HG02678 (cell line): ENCODE measurements around the gene SLAMF1.
"Not testable (repeated sequence)": the region's sequence is repeated elsewhere in the genome, so short reads cannot be mapped to it uniquely, and the experiment has no call there.

Source experiments
- ATAC-seq: cut with Tn5 transposase; IDR thresholded peaks from one replicate; pipeline ENCODE4 v1.9.1; 2021; ENCODE audit warnings: mild to moderate bottlenecking, moderate library complexity; ENCODE audit not compliant: unreplicated experiment

Gene SLAMF1, protein sequence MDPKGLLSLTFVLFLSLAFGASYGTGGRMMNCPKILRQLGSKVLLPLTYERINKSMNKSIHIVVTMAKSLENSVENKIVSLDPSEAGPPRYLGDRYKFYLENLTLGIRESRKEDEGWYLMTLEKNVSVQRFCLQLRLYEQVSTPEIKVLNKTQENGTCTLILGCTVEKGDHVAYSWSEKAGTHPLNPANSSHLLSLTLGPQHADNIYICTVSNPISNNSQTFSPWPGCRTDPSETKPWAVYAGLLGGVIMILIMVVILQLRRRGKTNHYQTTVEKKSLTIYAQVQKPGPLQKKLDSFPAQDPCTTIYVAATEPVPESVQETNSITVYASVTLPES

DNA sequence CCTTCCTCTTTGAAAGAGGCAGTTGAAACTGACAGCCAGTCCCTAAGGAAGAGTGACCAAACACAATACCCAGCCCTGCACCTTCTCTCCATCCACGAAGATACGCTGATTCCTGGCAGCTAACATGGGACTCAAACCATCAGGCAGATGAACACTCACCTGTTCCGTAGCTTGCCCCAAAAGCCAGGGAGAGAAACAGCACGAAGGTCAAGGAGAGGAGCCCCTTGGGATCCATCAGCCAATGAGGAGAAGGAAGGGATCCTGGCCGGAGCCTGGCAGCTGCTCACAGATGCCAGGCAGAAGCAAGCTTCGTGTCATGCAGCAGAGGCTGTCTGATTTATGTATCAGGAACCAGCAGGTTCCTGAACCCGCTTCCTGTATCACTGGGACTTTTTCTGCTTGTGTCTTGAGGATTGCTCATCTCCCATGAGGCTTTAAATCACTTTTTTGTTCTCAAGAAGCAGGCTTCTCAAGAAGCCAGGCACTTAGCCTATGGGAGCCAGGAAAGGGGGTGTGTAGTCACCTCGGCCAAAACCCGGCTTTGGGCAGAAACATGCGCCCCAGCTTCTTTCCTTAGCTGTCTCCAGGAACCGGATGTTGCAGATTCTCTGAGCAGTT lies at the start of gene SLAMF1:
TSS of gene SLAMF1 (minus strand) at position 334 of the 618 bp plus-strand sequence. CDS start at position 235, 99 bp downstream.
- peak; percentile 55 for ATAC-seq

DNA sequence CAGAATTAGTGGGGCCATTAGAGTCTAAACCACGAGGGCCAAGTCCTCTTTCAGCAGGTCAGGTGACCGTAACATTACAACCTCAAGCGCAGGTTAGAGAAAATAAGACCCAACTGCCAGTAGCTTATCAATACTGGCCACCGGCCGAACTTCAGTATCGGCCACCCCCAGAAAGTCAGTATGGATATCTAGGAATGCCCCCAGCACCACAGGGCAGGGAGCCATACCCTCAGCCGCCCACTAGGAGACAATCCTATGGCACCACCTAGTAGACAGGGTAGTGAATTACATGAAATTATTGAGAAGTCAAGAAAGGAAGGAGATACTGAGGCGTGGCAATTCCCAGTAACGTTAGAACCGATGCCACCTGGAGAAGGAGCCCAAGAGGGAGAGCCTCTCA lies 45.5 kb upstream of the SLAMF1 start:
- not testable (repeated sequence) for ATAC-seq

DNA sequence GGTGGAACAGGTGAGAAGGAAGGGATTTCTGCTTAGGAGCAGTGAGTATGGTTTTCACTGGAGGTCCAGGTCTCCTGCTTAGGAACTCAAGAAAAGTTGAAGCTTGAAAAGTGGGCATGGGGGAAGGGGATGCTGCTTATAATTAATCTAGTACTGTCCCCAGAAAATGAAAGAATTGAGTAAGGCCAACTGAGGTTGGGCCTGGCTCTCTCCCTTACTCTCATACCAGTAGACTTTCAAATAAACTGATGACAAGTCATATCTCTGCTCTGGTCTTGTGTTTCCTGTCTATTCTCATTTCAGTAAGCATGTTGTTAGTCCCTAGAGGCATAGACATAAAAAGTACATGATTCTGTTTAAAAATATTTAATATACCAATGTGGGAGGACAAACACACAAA lies 38.4 kb upstream of the SLAMF1 start:
- ATAC-seq = no peak

DNA sequence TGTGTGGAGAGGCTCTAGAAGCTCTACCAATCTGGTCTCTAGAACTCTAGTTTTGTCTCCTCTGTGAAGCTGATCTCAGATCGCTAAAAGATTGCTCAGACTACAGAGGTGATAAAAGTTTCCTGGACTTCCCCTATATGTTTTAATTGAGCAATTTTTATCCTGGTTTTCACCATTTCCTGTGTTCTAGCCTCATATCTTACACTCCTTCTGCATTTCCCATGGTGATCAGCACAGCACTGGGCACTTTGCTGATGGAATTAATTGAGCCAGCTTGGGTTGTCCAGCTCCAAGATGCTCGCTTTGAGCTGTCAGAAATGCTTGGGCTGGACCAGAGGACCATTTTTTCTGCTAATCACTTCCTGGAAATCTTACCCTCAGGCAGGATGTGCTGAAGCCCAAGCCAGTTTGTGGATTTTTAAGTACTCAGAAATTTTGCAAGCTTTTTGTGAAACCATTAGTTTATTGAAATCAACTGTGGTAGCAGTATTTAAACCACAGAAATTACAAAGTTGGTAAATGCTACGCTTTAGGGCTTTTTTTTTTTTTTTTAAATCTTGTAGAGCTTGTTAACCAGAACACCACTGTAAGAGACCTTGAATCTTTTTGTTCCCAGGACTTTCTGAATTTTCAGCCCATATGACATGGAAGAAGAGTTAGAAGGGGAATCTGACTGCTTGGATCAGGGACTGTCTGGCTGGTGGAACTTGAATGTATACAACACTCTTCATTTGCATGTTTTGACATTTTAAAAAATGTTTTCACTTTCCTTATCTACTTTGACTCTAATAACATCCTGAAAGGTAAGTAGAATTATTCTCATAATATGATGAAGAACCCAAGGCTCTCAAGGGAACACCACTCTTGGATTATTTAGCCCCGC lies 36.4 kb upstream of the SLAMF1 start:
- ATAC-seq = no peak

DNA sequence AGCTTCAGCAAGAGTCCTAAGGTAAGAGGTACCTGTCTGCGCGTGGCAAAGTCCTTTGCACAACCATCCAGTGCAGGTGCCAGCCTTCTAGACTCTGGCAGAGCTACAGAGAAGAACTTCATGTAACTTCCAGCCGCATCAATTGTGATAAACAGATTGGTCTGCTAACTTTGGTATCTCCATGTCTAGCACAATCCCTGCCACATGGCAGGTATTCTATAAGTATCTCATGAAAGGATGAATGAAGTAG lies 35.0 kb upstream of the SLAMF1 start:
- no peak for ATAC-seq

DNA sequence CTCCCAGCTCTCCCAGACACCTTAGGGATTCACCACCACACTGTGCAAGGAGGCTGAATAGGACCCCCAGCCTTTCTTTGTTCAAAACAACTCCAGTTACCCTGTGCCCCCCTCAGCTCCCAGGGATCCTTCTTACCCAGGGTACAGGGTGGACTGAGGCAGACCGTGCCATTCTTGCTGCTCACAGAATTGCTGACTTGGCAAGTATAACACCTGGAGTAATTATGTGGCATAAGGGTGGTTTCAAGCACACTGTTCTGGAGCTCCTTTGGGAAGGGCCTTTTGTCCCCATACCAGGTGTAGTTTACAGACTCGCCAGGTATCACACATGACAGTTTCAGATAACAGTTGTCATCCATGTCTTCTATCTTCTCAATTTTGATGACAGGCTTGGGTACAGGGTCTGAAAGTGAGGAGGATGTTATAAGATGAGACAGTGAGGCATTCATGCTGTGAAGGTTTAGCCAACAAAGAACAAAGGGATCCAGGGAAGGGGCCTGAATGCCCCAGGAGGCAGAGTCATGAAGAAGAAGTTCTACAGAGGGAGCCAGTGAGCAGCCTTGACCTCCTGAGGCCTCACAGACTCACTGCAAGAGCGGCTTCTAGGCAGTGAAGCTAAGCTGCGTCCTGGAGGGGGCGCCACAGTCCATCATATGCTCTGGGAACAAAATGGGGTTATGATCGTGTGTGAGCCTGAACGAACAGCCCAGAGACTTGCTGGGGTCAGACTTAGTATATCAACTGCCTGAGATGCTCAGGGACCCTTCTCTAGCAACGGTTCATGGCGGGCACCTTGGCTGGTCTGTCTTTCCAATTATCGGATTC lies 34.4 kb upstream of the SLAMF1 start:
- peak; percentile 55 for ATAC-seq

DNA sequence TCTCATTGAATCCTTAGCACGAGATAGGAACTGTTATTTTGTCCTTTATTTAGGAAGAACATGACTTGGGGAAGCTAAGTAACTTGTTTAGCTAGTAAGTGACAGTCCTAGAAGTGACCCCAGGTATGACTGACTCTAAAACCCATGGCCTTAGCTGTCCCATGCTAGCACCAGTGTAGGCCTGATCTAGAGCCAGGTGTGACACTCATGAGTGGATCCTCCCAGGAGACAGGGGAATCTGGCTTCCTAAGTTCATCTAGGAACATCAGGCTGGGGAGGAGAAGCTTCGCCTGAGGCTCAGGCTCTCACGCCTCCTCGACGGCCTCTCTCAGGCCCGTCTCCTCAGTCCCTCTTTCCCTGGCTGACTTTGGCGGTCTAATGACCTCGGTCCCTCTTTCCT lies 33.6 kb upstream of the SLAMF1 start:
- ATAC-seq = no peak

DNA sequence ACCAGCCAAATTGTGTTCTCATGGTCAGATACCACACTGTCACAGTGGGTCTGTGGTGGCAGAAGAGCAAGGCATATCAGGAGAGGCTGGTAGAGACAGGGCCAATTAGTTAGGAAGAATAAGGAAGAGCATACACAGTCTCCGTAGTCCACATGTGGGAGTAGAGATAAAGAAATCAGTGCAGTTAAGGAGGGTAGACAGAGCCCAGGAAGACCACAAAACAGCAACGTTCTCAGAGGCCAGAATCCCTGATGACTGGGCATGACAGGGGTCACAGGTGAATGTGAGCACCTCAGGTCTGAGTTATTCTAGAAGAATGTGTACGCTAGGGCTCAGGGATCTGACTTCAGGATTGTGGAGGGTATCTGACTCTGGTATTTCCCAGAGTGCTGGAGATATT lies 33.0 kb upstream of the SLAMF1 start:
- no peak for ATAC-seq

DNA sequence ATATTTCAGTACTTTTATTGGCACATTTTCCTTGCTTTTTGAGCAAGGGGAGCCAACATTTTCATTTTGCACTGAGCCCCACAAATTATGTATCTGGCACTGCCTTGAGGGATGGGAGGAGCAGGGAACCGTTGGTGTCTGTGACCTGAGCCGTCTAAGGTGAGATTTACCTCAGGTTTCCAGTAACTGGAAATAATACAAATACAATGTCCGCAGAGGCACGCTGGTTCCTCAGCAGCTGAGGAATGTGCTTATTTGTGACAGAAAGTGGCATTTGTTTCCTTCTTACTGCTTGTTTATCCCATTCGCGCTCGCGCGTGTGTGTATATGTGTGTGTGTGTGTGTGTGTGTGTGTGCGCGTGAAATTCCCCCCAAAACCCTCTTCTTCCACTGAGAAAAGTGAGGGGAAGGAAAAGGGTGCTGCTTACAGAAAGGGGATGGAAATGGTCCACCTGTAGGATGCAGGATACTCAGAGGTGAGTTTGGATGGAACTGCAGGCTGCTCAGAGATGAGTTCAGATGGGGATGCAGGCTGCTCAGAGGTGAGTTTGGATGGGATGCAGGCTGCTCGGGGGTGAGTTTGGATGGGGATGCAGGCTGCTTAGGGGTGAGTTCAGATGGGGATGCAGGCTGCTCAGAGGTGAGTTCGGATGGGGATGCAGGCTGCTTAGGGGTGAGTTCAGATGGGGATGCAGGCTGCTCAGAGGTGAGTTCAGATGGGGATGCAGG lies 30.2 kb upstream of the SLAMF1 start:
- no peak for ATAC-seq

DNA sequence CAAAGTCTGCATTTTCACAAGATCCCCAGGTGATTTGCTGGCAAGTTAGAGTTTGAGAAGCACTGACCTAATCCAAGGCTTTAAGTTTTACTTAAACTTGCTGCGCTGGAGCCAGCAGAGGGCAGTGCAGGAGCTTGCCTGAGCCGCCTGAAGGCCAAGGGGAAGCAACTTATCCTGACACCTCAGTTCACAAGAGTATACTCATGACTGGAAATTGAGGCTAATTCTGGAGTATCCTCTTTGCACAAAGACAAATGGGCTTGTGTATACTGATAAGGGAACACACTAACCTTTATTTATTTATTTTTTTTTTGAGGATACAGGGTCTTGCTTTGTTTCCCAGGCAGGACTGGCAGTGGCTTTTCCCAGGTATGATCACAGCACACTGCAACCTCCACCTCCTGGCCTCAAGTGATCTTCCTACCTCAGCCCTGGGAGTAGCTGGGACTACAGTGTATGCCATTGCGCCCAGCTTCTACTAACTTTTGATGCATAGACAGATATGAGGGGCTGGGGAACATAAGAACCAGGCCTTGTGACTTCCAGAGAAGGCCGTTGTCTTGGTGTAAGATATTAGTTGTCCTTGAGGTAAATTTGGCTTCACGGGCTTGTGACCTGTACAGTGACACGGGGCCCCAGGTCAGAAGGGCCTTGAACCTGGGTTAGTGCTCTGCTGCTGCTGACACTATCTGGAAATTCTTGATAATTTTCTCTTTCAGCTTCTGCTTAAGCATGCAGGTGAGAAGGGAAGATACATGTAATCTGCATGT lies 29.0 kb upstream of the SLAMF1 start:
- ATAC-seq = peak; percentile 56

DNA sequence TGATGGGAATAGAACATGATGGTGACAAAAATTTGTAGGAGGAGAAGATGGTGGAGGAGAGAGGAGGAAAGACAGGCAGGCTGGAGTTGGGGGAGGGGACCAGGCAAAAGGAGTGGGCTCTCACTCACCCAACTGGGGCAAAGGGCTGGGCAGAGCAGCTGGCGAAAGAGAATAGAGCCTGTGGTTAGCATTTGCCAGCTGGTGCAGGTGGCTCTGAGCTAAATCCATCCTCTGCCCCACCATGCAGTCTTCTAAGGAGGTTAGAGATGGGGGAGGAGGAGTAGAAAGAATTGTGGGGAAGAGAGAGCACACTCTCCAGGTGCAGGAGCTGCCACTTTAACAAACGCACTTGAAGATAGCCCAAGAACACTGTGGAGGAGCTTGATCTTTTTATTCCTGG lies 27.6 kb upstream of the SLAMF1 start:
- peak; percentile 51 for ATAC-seq

DNA sequence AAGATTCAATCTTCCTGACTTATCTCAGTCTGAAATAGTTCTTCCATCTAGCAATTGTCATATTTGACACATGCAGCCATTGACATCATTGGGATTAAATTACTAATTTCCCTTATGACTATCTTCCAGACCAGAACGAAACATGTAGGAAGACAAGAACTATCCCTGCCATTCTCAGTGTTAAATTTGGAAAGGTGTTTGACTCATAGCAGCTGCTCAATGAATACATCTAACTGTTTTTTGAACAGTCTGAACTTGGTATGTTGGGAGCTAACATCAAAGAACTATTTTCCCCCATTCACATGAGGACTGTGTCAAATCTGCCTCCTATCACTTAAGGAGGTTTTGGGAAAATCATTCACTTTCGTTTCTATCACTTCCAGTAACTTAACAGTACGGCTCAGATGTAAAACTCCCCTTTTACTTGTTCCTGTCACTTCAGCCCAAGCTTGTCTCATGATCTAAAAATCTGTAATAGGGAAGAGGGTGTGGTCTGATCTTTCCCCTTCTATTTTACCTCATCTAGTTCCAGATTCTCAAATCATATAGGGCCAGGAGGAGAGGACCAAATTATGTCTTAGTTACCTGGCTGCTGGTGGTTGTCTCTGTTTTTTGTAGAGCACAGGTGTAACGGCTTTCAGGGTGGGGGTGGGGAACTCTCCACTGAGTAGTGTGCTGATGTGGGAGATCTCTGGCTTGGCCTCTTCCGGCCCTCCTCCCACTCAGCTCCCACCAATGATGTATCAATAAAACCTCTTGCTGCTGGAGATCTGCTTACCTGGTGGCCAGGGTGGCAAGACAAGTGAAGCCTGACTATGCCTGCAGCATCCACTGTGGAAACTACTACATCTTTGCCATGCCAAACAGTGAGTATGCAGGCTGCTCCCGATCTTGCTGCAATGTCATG lies 26.2 kb upstream of the SLAMF1 start:
- ATAC-seq = no peak

DNA sequence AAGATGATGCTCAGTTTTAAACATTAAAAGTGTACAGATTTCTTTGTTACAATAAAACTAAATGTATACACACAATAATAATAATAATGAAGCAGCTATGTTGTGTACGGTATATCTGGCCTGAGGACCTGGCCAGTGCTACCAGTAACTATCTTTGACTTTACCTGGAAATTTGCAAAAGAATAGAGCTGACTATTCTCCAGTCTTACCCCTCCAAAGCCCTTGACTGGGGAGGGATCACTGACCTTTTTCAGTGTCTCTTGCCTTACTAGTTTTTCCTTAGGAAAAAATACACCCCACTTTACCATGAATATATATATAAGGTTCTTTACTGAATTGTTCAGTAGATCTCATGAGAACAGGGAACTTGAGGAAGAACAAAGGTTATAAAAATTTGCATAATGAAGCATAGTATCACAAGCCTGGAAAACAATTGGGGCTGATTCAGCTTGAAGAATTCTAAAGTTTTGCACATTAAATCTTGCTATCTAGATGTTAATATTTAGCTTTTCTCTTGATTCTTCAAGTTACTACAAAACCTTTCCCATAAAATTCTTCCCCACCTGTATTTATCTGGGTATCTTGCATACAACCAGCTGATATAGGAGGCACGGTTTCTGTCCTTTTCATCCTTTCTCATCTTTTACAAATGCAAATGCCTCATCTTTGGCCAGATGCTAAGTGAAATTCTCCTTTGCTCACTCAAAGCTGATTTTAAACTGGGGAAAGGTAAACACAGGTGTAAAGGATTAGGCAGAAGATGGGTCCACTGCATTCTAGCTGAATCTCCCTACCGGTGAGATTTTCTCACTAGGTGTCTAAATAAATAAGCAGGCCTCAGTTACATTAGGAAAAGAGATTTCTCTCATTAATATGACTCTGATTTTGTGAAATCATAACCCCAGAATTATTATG lies 25.0 kb upstream of the SLAMF1 start:
- ATAC-seq = no peak

DNA sequence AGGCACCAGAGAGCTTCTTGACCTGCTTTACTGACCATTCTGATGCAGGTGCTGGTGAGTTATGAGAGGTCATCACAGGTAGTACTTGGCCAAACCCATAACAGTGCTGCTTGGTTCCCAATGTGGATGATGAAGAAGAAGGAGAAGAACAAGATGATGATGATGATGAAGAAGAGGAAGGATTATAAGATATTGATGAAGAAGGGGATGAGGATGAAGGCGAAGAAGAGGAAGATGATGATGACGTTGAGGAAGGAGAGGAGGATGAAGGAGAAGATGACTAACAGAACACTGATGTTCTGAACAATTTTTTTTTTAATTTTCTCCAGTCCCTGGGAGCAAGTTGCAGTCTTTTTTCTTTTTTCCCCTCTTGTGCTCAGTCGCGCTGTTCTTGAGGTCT lies 23.9 kb upstream of the SLAMF1 start:
- ATAC-seq = no peak

DNA sequence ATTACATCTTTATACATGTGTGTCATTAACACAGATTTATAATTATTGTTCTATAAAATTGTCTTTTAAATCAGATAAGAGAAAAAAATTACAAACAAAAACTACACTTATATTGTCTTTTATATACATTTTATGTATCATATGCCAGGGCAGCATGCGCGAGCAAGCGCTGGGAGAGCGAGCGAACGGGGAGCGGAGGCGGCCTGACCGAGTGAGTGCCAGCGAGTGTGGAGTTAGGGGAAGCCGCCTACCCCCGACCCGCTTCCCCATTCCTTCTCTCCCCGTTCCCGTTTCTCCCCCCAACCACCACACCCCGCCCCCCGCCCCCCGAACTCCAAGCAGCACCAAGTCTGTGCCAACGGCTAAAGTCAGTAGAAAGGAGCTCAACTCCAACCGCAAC lies 23.0 kb upstream of the SLAMF1 start:
- no peak for ATAC-seq

DNA sequence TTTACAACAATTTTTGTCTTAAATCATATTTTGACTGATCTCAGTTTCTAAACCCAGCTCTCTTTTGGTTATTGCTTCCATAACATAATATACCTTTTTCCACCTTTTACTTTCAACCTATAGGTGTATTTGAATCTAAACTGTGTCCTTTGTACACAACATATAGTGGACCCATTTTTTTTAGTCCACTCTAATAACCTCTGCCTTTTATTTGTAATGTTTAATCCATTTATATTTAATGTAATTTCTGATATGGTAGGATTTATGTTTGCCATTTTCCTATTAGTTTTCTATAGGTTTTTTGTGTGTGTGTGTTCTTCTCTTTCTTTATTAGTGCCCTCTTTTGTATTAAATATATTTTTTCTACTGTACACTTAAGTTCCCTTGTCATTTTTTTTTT lies 22.4 kb upstream of the SLAMF1 start:
- ATAC-seq = no peak

DNA sequence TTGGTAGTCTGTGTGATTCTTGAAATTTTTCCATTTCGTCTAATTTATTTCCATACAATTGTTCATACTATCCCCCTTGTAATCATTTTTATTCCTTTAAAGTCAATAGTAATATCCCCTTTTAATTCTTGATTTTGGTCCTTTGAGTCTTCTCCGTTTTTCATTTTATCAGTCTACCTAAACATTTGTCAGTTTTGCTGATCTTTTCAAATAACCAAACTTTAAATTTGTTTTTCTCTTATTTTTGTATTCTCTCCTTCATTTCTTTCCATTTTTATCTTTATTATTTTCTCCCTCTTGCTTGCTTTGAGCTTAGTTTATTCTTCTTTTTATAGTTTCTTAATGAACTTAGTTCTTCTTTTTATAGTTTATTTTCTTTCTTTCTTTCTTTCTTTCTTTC lies 21.1 kb upstream of the SLAMF1 start:
- no peak for ATAC-seq

DNA sequence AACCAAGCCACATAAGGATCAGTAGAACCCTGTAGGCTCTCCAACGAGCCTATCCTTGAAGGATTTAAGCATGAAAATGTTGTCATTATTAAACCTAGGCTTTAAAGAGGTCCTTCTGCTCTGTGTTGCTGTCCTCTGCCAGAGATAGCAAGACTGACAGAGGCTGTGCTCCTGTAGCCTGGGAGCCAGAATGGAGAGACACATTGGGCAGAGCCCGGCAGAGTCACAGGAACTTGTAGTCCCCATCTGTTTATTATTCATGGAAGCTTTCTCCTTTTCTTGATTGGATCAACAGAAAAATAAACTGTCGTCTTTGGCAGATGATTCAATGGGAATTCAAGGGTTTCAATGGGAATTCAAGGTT lies 19.2 kb upstream of the SLAMF1 start:
- no peak for ATAC-seq
